GM12892 (cell line): ENCODE measurements around the gene SLC7A8.
"Not testable (repeated sequence)": the region's sequence is repeated elsewhere in the genome, so short reads cannot be mapped to it uniquely, and the experiment has no call there.

Experiments
- DNase-seq: peaks from one replicate; pipeline ENCODE4 v3.0.0; 2011; ENCODE audit not compliant: insufficient read length
- FAIRE-seq: peaks from 2 replicates; lab custom pipeline; 2011; peaks lifted over from hg19 to GRCh38; lab: Jason Lieb, UNC
- POLR2A ChIP-seq: IDR thresholded peaks from 2 replicates; pipeline ENCODE4 v1.6.1; 2011; ENCODE audit warnings: low read depth, low read length, control low read depth
- POLR2AphosphoS5 ChIP-seq: IDR thresholded peaks from 2 replicates; pipeline ENCODE4 v1.6.1; 2011; ENCODE audit warnings: low read depth, low read length, control low read depth
- TAF1 ChIP-seq: IDR thresholded peaks from 2 replicates; pipeline ENCODE4 v1.6.1; 2011; ENCODE audit warnings: low read depth, mild to moderate bottlenecking, control low read depth, low read length, borderline replicate concordance

SLC7A8 gene

DNA sequence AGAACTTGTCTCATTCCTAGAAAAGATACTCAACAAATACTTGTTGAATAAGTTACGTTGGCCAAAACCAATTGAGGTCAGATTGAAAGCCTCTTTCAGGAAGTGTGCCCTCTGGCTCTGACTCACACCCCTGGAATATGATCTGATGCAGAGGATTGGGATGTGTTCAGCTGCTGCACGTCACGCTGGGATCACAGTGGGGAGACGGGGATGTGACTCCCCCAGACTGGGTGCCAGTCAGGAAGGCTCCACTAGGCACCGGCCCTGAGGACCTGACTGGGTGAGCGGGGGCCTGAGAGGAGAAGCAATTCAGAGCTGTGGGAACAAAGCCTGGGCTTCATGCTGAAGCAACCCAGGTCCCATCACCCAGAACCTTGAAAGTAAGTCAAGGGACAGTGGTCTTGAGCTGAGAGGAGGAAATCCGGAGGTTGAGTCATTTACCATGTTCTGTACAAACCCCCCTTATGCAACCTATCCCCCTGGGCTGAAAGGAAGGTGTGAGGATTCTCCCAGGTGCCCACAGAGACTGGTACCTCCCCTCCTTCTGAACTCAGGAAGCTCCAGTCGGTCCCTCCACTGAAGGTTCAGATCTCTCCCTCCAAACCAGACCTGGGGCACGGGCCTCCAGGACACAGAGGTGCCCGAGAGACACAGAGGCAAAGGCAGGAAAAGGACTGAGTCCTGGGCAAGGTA lies 68.3 kb downstream of the SLC7A8 start:
- no peak for DNase-seq
- FAIRE-seq = no peak
- TF ChIP-seq POLR2A = no peak
- no peak for TF ChIP-seq POLR2AphosphoS5
- no peak for TF ChIP-seq TAF1

GRCh38 chr14:23114669-23115038 lies 68.8 kb downstream of the SLC7A8 start:
- DNase-seq (no peak), FAIRE-seq (no peak)
- TF ChIP-seq POLR2AphosphoS5 (no peak), POLR2A (no peak), TAF1 (no peak)

GRCh38 chr14:23114120-23114458 lies 69.4 kb downstream of the SLC7A8 start:
- no peak for DNase-seq
- TF ChIP-seq POLR2A = no peak
- no peak for TF ChIP-seq POLR2AphosphoS5
- TF ChIP-seq TAF1 = no peak
- FAIRE-seq = no peak

GRCh38 chr14:23113431-23114119 lies 69.9 kb downstream of the SLC7A8 start:
- TF ChIP-seq POLR2A = no peak
- FAIRE-seq (no peak), DNase-seq (no peak)

DNA sequence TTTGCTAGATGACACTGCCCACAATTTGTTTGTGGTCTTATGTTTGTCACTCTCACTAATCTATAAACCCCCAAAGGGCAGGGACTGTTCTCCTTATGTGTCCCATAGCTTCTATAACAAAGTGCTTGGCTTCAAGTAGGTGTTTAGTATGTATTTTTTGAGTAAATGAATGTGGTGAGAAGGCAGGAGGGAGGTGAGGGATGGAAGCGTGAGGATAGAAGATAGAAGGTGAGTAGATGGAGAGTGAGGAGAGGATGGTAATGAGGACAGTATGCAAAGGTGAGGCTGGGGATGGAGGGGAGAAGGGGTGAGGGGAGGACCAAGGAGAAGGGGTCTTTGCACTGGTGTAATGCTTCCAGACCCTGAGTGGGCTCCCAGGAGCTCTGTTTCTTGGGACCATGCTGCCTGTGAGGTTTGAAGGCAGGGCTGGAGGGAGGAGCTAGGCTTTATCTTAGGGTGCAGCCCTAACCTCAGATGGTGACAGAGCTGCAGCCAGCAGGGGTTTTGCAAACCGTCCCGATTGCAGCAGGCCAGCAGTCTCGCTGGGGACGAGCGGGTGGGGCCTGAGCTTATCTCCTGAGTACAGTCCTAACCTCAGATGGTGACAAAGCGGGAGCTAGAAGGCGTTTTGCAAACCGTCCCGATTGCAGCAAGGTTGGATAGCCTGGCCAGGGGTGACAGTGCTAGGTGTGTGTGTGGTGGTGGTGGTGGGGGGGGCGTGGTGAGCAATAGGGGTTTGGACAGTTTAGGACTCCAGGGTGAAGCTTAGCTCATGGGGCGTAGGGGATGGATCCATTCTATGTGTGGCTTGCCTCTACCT lies 70.9 kb downstream of the SLC7A8 start:
- DNase-seq (no peak), FAIRE-seq (no peak)
- no peak for TF ChIP-seq POLR2AphosphoS5
- TF ChIP-seq POLR2A = no peak

GRCh38 chr14:23110579-23111365 lies 72.7 kb downstream of the SLC7A8 start:
- no peak for TF ChIP-seq TAF1
- DNase-seq (no peak), FAIRE-seq (no peak)

DNA sequence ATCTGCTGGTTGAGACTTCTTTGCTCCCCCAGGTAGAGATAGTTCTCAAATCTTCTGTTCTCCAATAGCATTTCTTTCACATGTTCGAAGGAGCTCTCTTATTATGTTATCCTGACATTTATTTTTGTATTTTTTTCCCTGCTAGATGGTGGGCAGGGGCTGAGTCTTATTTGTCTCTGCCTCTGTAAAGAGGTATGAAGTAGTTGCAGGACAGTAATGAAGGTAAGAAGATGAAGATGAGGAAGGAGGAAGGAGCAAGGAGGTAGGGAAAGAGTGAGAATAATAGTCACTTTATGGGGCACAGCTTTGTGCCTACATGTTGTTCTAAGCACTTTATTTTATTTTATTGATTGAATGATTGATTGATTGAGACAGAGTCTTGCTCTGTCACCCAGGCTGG lies 73.7 kb downstream of the SLC7A8 start:
- DNase-seq = no peak
- no peak for TF ChIP-seq POLR2A
- no peak for TF ChIP-seq POLR2AphosphoS5
- no peak for TF ChIP-seq TAF1
- no peak for FAIRE-seq

GRCh38 chr14:23108169-23108568 lies 75.3 kb downstream of the SLC7A8 start:
- FAIRE-seq = not testable (repeated sequence)

DNA sequence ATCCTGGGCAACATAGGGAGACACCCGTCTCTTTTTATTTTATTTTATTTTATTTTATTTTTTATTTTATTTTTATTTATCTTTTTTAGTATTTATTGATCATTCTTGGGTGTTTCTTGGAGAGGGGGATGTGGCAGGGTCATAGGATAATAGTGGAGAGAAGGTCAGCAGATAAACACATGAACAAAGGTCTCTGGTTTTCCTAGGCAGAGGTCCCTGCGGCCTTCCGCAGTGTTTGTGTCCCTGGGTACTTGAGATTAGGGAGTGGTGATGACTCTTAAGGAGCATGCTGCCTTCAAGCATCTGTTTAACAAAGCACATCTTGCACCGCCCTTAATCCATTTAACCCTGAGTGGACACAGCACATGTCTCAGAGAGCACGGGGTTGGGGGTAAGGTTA lies 75.8 kb downstream of the SLC7A8 start:
- not testable (repeated sequence) for DNase-seq, FAIRE-seq

More at GRCh38 chr14:23108169-23108568, 75.3 kb downstream of the SLC7A8 start:
- DNase-seq = not testable (repeated sequence)

GRCh38 chr14:23106747-23107045 lies 76.8 kb downstream of the SLC7A8 start:
- no peak for FAIRE-seq
- no peak for DNase-seq
- TF ChIP-seq POLR2AphosphoS5 (no peak), POLR2A (no peak), TAF1 (no peak)

DNA sequence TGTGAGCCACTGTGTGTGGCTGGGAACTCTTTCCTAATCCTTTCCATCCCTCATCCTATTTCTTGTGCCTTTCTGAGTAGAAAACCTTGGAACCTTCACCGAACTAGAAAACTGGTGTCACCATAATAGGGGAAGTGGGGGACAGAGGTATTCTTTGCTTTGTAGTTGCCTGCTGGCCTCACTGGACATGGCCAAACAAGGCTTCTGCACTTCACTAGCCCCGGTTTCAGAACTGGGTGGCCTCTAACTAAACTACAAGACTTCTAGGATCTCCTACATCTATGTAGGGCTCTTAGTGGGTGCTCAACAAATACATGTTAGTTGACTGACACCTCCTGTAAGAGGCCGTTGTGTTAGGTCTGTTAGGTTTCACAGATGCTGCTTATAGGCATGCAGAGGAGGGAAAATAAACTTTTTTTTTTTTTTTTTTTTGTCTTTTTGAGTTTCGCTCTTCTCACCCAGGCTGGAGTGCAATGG lies 78.1 kb downstream of the SLC7A8 start:
- TF ChIP-seq TAF1 (no peak), POLR2AphosphoS5 (no peak), POLR2A (no peak)
- DNase-seq = no peak
- no peak for FAIRE-seq
